K562 (cell line): Measurements from ENCODE around the gene ENDOG. TPM values are rescaled to one million over a fixed set of nuclear protein-coding genes. Genes with fewer than 3 reads are reported as not detected.

Experiments used
- BRD4 ChIP-seq: fragments of 200-600 bp; sonication (generic); IDR thresholded peaks from 2 replicates; pipeline ENCODE4 v1.6.1; 2017; ENCODE audit warnings: inconsistent platforms
- C11orf30 ChIP-seq: fragments of 450-650 bp; IDR thresholded peaks from 2 replicates; pipeline ENCODE4 v1.6.1; 2016; ENCODE audit warnings: low read depth, mild to moderate bottlenecking
- JUNB ChIP-seq: fragments of 450-650 bp; formaldehyde crosslinking; conservative IDR thresholded peaks from 2 replicates; pipeline ENCODE4 v1.4.0; 2020; ENCODE audit warnings: mild to moderate bottlenecking
- OTX1 ChIP-seq: fragments of 450-650 bp; formaldehyde crosslinking; IDR thresholded peaks from 2 replicates; pipeline ENCODE4 v1.4.0; 2022; ENCODE audit warnings: mild to moderate bottlenecking
- RBBP5 ChIP-seq: fragments of 200-600 bp; sonication (generic); IDR thresholded peaks from 2 replicates; pipeline ENCODE4 v1.6.1; 2012; ENCODE audit warnings: borderline replicate concordance, mild to moderate bottlenecking, low read length, control low read depth, inconsistent platforms; ENCODE audit not compliant: insufficient read depth, poor library complexity, severe bottlenecking
- SMAD1 ChIP-seq: fragments of 150-350 bp; IDR thresholded peaks from 2 replicates; pipeline ENCODE4 v1.6.1; 2014; ENCODE audit warnings: low read length, low read depth; ENCODE audit not compliant: partially characterized antibody
- SMAD3 ChIP-seq: fragments of 450-650 bp; formaldehyde crosslinking; conservative IDR thresholded peaks from 2 replicates; pipeline ENCODE4 v1.4.0; 2020; ENCODE audit warnings: mild to moderate bottlenecking
- SP2 ChIP-seq: IDR thresholded peaks from 2 replicates; pipeline ENCODE4 v1.6.1; 2011; ENCODE audit warnings: mild to moderate bottlenecking, low read depth, low read length, moderate library complexity; ENCODE audit not compliant: poor library complexity, severe bottlenecking; ENCODE audit errors: extremely low read depth
- SRF ChIP-seq, 2 experiments: fragments of 250-450, 450-650 bp in 1 of 2; sonication (Bioruptor Pico) in 1 of 2; sonication (generic) in 1 of 2; formaldehyde crosslinking; IDR thresholded peaks; 2 replicates each; pipeline versions ENCODE4 v1.5.0 to v1.5.1; 2020 to 2022; ENCODE audit warnings: mild to moderate bottlenecking in 1 of 2, missing genetic modification reagents in 1 of 2
- SRSF1 ChIP-seq: fragments of 200-400 bp; formaldehyde crosslinking; IDR thresholded peaks from 2 replicates; pipeline ENCODE4 v1.6.1; 2017; ENCODE audit warnings: mild to moderate bottlenecking, low read depth, low read length, moderate library complexity
- ZNF23 ChIP-seq: fragments of 250-450 bp; sonication (Bioruptor Pico); IDR thresholded peaks from 2 replicates; pipeline ENCODE4 v1.4.0; 2020; ENCODE audit warnings: mild to moderate bottlenecking
- ZNF347 ChIP-seq: fragments of 450-650 bp; formaldehyde crosslinking; IDR thresholded peaks from 2 replicates; pipeline ENCODE4 v1.4.0; 2020; ENCODE audit warnings: low read depth, mild to moderate bottlenecking, moderate library complexity
- polyA plus RNA-seq, 8 experiments: library from polyadenylated mRNA; depleted of rRNA in 4 of 8; stranded (reverse) in 5 of 8; unstranded in 3 of 8; fragments of >200 nt; fragmentation: Nextera tagmentation in 2 of 8; fragmentation: Illumina TruSeq in 1 of 8; extraction: Ambion mirVana in 2 of 8; extraction: Trizol in 1 of 8; gene quantifications; 2 replicates each; pipeline versions ENCODE4 v1.2.1 to v1.2.3, GENCODE V29; 2011 to 2014; ENCODE audit warnings: inconsistent platforms in 1 of 8, missing spikeins in 1 of 8
- total RNA-seq, 7 experiments: library from RNA; depleted of rRNA in 6 of 7; stranded (reverse); fragments of >200 nt in 6 of 7; fragmentation: Illumina TruSeq in 2 of 7; extraction: Trizol in 2 of 7; gene quantifications; 2 replicates each; pipeline versions ENCODE4 v1.2.1 to v1.2.3, GENCODE V29; 2011 to 2021; ENCODE audit warnings: low replicate concordance in 1 of 7
- TF ChIP-seq, protein P1 (sequence below), 2 experiments: fragments of 450-650 bp in 1 of 2; sonication (generic) in 1 of 2; formaldehyde crosslinking in 1 of 2; IDR thresholded peaks; 2 replicates each; pipeline versions ENCODE4 v1.7.1 to v1.9.0; 2016 to 2022; ENCODE audit warnings: inconsistent platforms in 1 of 2, mild to moderate bottlenecking in 1 of 2, missing genetic modification reagents in 1 of 2
- TF ChIP-seq, protein P2 (sequence below): fragments of 200-800 bp; sonication (Bioruptor generic); IDR thresholded peaks from 2 replicates; pipeline ENCODE4 v1.6.1; 2017; ENCODE audit warnings: missing genetic modification characterization, missing compliant biosample characterization
- TF ChIP-seq, protein P3 (sequence below): conservative IDR thresholded peaks from 2 replicates; pipeline ENCODE4 v1.6.1; 2011; ENCODE audit warnings: low read depth, mild to moderate bottlenecking, low read length; ENCODE audit not compliant: control insufficient read depth

ENDOG gene
- total and polyA plus RNA-seq, 9 of the 15 experiments (the other 6 are each of a cell fraction or from before 2014, with no cell fraction given) = 1.2 to 91.0 (median 25.5) TPM

DNA sequence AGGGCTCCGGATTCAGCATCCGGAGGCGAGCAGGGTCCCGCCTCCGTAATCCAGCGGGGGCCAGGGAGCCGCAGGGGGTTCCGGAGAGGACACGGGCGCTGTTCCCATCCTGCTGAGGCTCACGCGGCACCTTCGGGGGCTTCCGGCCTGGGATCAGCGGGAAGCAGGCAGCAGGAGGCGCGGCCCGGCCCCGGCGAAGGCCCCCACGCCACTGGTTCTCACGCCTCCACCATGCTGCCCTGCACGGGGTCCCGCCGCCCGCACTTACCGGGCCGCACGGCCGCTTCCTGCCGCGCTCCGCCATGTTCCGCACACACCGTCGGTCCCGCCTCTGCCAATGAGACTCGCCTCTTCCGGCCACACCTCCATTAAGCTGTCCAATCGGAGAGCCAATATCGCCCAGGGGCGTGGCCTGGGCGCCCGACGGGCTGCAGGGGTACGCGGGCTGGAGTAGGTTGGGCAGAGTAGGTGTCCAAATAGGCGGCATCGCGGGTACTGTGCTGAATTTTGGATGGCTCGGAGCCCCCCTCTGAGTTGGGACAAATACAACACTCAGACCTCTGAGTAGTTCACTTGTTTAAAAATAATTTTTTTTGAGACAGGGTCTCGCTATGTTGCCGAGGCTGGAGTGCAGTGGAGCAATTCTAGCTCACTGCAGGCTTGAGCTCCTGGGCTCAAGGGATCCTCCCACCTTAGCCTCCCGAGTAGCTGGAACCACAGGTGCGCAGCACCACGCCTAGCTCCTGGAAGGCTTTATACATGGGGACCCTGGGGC, 11.4 kb downstream of the ENDOG start, which contains the start of gene SPOUT1 (continued):
- TF ChIP-seq, protein P1, sequence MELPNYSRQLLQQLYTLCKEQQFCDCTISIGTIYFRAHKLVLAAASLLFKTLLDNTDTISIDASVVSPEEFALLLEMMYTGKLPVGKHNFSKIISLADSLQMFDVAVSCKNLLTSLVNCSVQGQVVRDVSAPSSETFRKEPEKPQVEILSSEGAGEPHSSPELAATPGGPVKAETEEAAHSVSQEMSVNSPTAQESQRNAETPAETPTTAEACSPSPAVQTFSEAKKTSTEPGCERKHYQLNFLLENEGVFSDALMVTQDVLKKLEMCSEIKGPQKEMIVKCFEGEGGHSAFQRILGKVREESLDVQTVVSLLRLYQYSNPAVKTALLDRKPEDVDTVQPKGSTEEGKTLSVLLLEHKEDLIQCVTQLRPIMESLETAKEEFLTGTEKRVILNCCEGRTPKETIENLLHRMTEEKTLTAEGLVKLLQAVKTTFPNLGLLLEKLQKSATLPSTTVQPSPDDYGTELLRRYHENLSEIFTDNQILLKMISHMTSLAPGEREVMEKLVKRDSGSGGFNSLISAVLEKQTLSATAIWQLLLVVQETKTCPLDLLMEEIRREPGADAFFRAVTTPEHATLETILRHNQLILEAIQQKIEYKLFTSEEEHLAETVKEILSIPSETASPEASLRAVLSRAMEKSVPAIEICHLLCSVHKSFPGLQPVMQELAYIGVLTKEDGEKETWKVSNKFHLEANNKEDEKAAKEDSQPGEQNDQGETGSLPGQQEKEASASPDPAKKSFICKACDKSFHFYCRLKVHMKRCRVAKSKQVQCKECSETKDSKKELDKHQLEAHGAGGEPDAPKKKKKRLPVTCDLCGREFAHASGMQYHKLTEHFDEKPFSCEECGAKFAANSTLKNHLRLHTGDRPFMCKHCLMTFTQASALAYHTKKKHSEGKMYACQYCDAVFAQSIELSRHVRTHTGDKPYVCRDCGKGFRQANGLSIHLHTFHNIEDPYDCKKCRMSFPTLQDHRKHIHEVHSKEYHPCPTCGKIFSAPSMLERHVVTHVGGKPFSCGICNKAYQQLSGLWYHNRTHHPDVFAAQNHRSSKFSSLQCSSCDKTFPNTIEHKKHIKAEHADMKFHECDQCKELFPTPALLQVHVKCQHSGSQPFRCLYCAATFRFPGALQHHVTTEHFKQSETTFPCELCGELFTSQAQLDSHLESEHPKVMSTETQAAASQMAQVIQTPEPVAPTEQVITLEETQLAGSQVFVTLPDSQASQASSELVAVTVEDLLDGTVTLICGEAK (IDR thresholded peaks at IDR 0.05) = peak; percentile 79
- TF ChIP-seq, protein P1 (CRISPR knock-in tag; IDR thresholded peaks at IDR 0.05) = no peak
- TF ChIP-seq SP2 (peak; percentile 20), ZNF23 (CRISPR knock-in tag) (no peak), BRD4 (no peak), JUNB (CRISPR knock-in tag) (no peak), SRSF1 (no peak), SRF (CRISPR knock-in tag; IDR thresholded peaks at IDR 0.05) (0 out of 4 replicates have a peak, but pooled peaks of 1 of the 2 experiments have one; percentile 23), C11orf30 (peak; percentile 92), OTX1 (CRISPR knock-in tag) (no peak), SMAD1 (no peak), ZNF347 (CRISPR knock-in tag) (no peak), RBBP5 (peak; percentile 97), SMAD3 (no peak)
- TF ChIP-seq, protein P2, sequence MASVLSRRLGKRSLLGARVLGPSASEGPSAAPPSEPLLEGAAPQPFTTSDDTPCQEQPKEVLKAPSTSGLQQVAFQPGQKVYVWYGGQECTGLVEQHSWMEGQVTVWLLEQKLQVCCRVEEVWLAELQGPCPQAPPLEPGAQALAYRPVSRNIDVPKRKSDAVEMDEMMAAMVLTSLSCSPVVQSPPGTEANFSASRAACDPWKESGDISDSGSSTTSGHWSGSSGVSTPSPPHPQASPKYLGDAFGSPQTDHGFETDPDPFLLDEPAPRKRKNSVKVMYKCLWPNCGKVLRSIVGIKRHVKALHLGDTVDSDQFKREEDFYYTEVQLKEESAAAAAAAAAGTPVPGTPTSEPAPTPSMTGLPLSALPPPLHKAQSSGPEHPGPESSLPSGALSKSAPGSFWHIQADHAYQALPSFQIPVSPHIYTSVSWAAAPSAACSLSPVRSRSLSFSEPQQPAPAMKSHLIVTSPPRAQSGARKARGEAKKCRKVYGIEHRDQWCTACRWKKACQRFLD (CRISPR knock-in tag) = no peak
- TF ChIP-seq, protein P3, sequence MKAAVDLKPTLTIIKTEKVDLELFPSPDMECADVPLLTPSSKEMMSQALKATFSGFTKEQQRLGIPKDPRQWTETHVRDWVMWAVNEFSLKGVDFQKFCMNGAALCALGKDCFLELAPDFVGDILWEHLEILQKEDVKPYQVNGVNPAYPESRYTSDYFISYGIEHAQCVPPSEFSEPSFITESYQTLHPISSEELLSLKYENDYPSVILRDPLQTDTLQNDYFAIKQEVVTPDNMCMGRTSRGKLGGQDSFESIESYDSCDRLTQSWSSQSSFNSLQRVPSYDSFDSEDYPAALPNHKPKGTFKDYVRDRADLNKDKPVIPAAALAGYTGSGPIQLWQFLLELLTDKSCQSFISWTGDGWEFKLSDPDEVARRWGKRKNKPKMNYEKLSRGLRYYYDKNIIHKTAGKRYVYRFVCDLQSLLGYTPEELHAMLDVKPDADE = peak; percentile 77
